ENCODE measurements around the gene OLIG3.

Gene OLIG3

DNA sequence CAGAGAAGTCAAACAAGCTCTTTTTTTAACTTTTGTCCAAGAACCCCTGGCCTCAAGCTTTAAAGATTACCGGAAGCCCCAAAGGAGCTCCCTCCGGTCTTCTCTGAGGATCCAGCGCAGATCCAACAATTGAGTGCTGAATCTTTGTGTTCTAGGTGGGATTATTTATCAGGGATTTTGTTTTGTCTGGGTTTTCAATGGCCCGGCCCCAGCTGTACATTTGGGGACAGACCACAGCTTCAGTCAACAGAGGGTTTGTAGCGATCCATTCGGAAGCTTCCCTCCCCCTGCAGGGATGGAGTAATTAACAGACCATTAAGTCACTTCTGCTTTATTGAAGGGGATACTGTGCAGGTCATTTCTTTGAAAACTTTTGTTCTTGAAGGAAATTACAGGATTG lies 7.8 kb downstream of the OLIG3 start:
- ChIA-PET POLR2A (no interaction called here), CTCF (no interaction called here)
- Histone ChIP-seq H3K27ac (ENCODE audit: insufficient read depth in 1 of 2, low read depth in 1 of 2, low read length in 2 of 2, poor library complexity in 1 of 2, severe bottlenecking in 2 of 2) (no peak overlapping the region), H3K4me1 (ENCODE audit: control extremely low read depth in 1 of 4, control insufficient read depth in 4 of 4, insufficient read depth in 4 of 4, low read length in 3 of 4) (peaks cover 0 to 20% (median 8%) of the 10 kb centered on the region in 4 experiments), H3K9me3 (ENCODE audit: control extremely low read depth in 1 of 5, control insufficient read depth in 4 of 5, insufficient read depth in 2 of 5, low read depth in 1 of 5, low read length in 4 of 5) (peaks cover 0 to 11% (median 3%) of the 10 kb centered on the region in 5 experiments), H3K27me3 (replicated peaks in 2 of 5; ENCODE audit: control insufficient read depth in 4 of 5, insufficient read depth in 5 of 5, low read length in 4 of 5) (peaks cover 32 to 92% (median 59%) of the 10 kb centered on the region in 5 experiments), H3K36me3 (ENCODE audit: control insufficient read depth in 4 of 4, insufficient read depth in 4 of 4, low read length in 3 of 4) (no peaks in the 10 kb centered on the region), H3K4me3 (ENCODE audit: control insufficient read depth in 1 of 7, extremely low read depth in 1 of 7, insufficient read depth in 4 of 7, low read depth in 2 of 7, low read length in 6 of 7) (no peak overlapping the region)
- 13% methylated on average over 2 of the region's 6 CpGs for WGBS (ENCODE audit: insufficient coverage)
- DNase-seq = peak in 2 of 3 donors; percentile 10 to 20

DNA sequence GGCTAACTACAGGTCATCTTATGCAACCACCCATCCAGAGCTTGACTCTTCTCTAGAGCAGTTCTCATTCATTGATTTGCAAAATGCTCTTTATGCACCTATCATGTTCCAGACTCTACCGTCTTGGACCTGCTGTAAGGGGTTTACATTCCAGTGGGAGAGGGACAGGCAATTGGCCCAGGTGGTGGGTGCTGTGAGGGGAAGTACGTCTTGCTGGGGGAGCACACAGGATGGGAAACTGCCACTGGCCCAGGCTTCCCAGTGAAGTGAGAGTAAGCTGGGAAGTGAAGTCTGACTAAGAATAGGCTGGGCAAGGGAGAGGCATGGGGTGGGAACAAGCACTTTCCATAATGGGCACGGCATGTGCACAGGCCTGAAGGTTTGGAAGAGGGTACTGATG lies 13.8 kb downstream of the OLIG3 start:
- Histone ChIP-seq H3K4me1 (ENCODE audit: control extremely low read depth in 1 of 4, control insufficient read depth in 4 of 4, insufficient read depth in 4 of 4, low read length in 3 of 4) (no peaks in the 10 kb centered on the region), H3K27ac (ENCODE audit: insufficient read depth in 1 of 2, low read depth in 1 of 2, low read length in 2 of 2, poor library complexity in 1 of 2, severe bottlenecking in 2 of 2) (no peak overlapping the region), H3K36me3 (ENCODE audit: control insufficient read depth in 4 of 4, insufficient read depth in 4 of 4, low read length in 3 of 4) (no peaks in the 10 kb centered on the region), H3K4me3 (ENCODE audit: control insufficient read depth in 1 of 7, extremely low read depth in 1 of 7, insufficient read depth in 4 of 7, low read depth in 2 of 7, low read length in 6 of 7) (no peak overlapping the region), H3K9me3 (ENCODE audit: control extremely low read depth in 1 of 5, control insufficient read depth in 4 of 5, insufficient read depth in 2 of 5, low read depth in 1 of 5, low read length in 4 of 5) (peaks cover 0 to 11% (median 3%) of the 10 kb centered on the region in 5 experiments), H3K27me3 (replicated peaks in 2 of 5; ENCODE audit: control insufficient read depth in 4 of 5, insufficient read depth in 5 of 5, low read length in 4 of 5) (peaks cover 11 to 73% (median 21%) of the 10 kb centered on the region in 5 experiments)
- 70% methylated on average over 3 of the region's 3 CpGs for WGBS (ENCODE audit: insufficient coverage)
- DNase-seq = no peak
- CTCF ChIA-PET = no interaction called here
- POLR2A ChIA-PET = interaction anchor here (0.6 kb wide), 1 partner anchor 55 kb away, joined by 3 read pairs; no protein-coding TSS in a partner anchor

GRCh38 chr6:137475103-137475502 lies 19.1 kb downstream of the OLIG3 start:
- H3K27me3 ChIP-seq (replicated peaks in 2 of 5; ENCODE audit: control insufficient read depth in 4 of 5, insufficient read depth in 5 of 5, low read length in 4 of 5) = peaks cover 7 to 70% (median 18%) of the 10 kb centered on the region in 5 experiments
- ChIA-PET CTCF (no interaction called here), POLR2A (no interaction called here)
- no peak overlapping the region for H3K27ac ChIP-seq (ENCODE audit: insufficient read depth in 1 of 2, low read depth in 1 of 2, low read length in 2 of 2, poor library complexity in 1 of 2, severe bottlenecking in 2 of 2)
- no peak overlapping the region for H3K4me3 ChIP-seq (ENCODE audit: control insufficient read depth in 1 of 7, extremely low read depth in 1 of 7, insufficient read depth in 4 of 7, low read depth in 2 of 7, low read length in 6 of 7)
- no peak for DNase-seq
- H3K9me3 ChIP-seq (ENCODE audit: control extremely low read depth in 1 of 5, control insufficient read depth in 4 of 5, insufficient read depth in 2 of 5, low read depth in 1 of 5, low read length in 4 of 5) = no peaks in the 10 kb centered on the region
- no peaks in the 10 kb centered on the region for H3K4me1 ChIP-seq (ENCODE audit: control extremely low read depth in 1 of 4, control insufficient read depth in 4 of 4, insufficient read depth in 4 of 4, low read length in 3 of 4)
- no CpG with 5 or more reads among the region's 2 CpGs for WGBS (ENCODE audit: insufficient coverage)
- H3K36me3 ChIP-seq (ENCODE audit: control insufficient read depth in 4 of 4, insufficient read depth in 4 of 4, low read length in 3 of 4) = no peaks in the 10 kb centered on the region

- H3K4me3 ChIP-seq (ENCODE audit: control insufficient read depth in 1 of 7, extremely low read depth in 1 of 7, insufficient read depth in 4 of 7, low read depth in 2 of 7, low read length in 6 of 7) = no peak overlapping the region
- WGBS (ENCODE audit: insufficient coverage) = 96% methylated on average over 3 of the region's 3 CpGs
- no peaks in the 10 kb centered on the region for H3K4me1 ChIP-seq (ENCODE audit: control extremely low read depth in 1 of 4, control insufficient read depth in 4 of 4, insufficient read depth in 4 of 4, low read length in 3 of 4)
- no peaks in the 10 kb centered on the region for H3K36me3 ChIP-seq (ENCODE audit: control insufficient read depth in 4 of 4, insufficient read depth in 4 of 4, low read length in 3 of 4)
- no peaks in the 10 kb centered on the region for H3K9me3 ChIP-seq (ENCODE audit: control extremely low read depth in 1 of 5, control insufficient read depth in 4 of 5, insufficient read depth in 2 of 5, low read depth in 1 of 5, low read length in 4 of 5)
- DNase-seq = no peak
- ChIA-PET CTCF (no interaction called here), POLR2A (no interaction called here)
- no peak overlapping the region for H3K27ac ChIP-seq (ENCODE audit: insufficient read depth in 1 of 2, low read depth in 1 of 2, low read length in 2 of 2, poor library complexity in 1 of 2, severe bottlenecking in 2 of 2)
- peaks cover 7 to 56% (median 17%) of the 10 kb centered on the region in 5 experiments for H3K27me3 ChIP-seq (replicated peaks in 2 of 5; ENCODE audit: control insufficient read depth in 4 of 5, insufficient read depth in 5 of 5, low read length in 4 of 5)
Measured at GRCh38 chr6:137473598-137473997, 20.6 kb downstream of the OLIG3 start.

- Histone ChIP-seq H3K4me1 (ENCODE audit: control extremely low read depth in 1 of 4, control insufficient read depth in 4 of 4, insufficient read depth in 4 of 4, low read length in 3 of 4) (no peaks in the 10 kb centered on the region), H3K27me3 (replicated peaks in 2 of 5; ENCODE audit: control insufficient read depth in 4 of 5, insufficient read depth in 5 of 5, low read length in 4 of 5) (peaks cover 7 to 48% (median 16%) of the 10 kb centered on the region in 5 experiments), H3K4me3 (ENCODE audit: control insufficient read depth in 1 of 7, extremely low read depth in 1 of 7, insufficient read depth in 4 of 7, low read depth in 2 of 7, low read length in 6 of 7) (no peak overlapping the region), H3K27ac (ENCODE audit: insufficient read depth in 1 of 2, low read depth in 1 of 2, low read length in 2 of 2, poor library complexity in 1 of 2, severe bottlenecking in 2 of 2) (no peak overlapping the region), H3K9me3 (ENCODE audit: control extremely low read depth in 1 of 5, control insufficient read depth in 4 of 5, insufficient read depth in 2 of 5, low read depth in 1 of 5, low read length in 4 of 5) (no peaks in the 10 kb centered on the region), H3K36me3 (ENCODE audit: control insufficient read depth in 4 of 4, insufficient read depth in 4 of 4, low read length in 3 of 4) (no peaks in the 10 kb centered on the region)
- CTCF ChIA-PET = no interaction called here
- POLR2A ChIA-PET = no interaction called here
- DNase-seq = no peak
- WGBS (ENCODE audit: insufficient coverage) = no CpG with 5 or more reads among the region's 3 CpGs
Measured at GRCh38 chr6:137472641-137473137, 21.5 kb downstream of the OLIG3 start.

DNA sequence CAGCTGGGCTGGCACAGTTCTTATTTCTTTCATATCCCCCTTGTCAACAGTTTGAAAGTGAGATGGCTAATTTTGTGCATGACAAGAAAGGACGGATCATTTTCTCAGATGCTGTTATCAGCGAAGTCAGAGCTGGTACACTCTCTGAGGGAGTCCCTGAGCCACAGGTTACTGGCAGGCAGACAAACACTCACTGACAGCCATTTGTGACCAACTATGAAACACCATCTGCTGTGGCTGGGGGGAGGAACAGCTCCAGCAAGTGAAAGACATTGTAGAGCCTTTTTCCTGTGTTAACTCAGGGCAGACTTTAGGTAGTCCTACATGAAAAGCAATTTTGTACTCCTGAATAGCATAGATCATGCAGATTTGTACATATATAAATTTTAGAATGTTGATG lies 22.2 kb downstream of the OLIG3 start:
- H3K27ac ChIP-seq (ENCODE audit: insufficient read depth in 1 of 2, low read depth in 1 of 2, low read length in 2 of 2, poor library complexity in 1 of 2, severe bottlenecking in 2 of 2) = no peak overlapping the region
- no peak for DNase-seq
- H3K9me3 ChIP-seq (ENCODE audit: control extremely low read depth in 1 of 5, control insufficient read depth in 4 of 5, insufficient read depth in 2 of 5, low read depth in 1 of 5, low read length in 4 of 5) = no peaks in the 10 kb centered on the region
- ChIA-PET POLR2A (no interaction called here), CTCF (no interaction called here)
- H3K36me3 ChIP-seq (ENCODE audit: control insufficient read depth in 4 of 4, insufficient read depth in 4 of 4, low read length in 3 of 4) = no peaks in the 10 kb centered on the region
- peaks cover 7 to 42% (median 16%) of the 10 kb centered on the region in 5 experiments for H3K27me3 ChIP-seq (replicated peaks in 2 of 5; ENCODE audit: control insufficient read depth in 4 of 5, insufficient read depth in 5 of 5, low read length in 4 of 5)
- H3K4me1 ChIP-seq (ENCODE audit: control extremely low read depth in 1 of 4, control insufficient read depth in 4 of 4, insufficient read depth in 4 of 4, low read length in 3 of 4) = no peaks in the 10 kb centered on the region
- 93% methylated on average over 2 of the region's 2 CpGs for WGBS (ENCODE audit: insufficient coverage)
- no peak overlapping the region for H3K4me3 ChIP-seq (ENCODE audit: control insufficient read depth in 1 of 7, extremely low read depth in 1 of 7, insufficient read depth in 4 of 7, low read depth in 2 of 7, low read length in 6 of 7)

GRCh38 chr6:137471497-137471896 lies 22.7 kb downstream of the OLIG3 start:
- H3K27me3 ChIP-seq (replicated peaks in 2 of 5; ENCODE audit: control insufficient read depth in 4 of 5, insufficient read depth in 5 of 5, low read length in 4 of 5) = peaks cover 7 to 38% (median 16%) of the 10 kb centered on the region in 5 experiments
- ChIA-PET POLR2A (no interaction called here), CTCF (no interaction called here)
- H3K4me1 ChIP-seq (ENCODE audit: control extremely low read depth in 1 of 4, control insufficient read depth in 4 of 4, insufficient read depth in 4 of 4, low read length in 3 of 4) = no peaks in the 10 kb centered on the region
- no peaks in the 10 kb centered on the region for H3K36me3 ChIP-seq (ENCODE audit: control insufficient read depth in 4 of 4, insufficient read depth in 4 of 4, low read length in 3 of 4)
- no peak overlapping the region for H3K4me3 ChIP-seq (ENCODE audit: control insufficient read depth in 1 of 7, extremely low read depth in 1 of 7, insufficient read depth in 4 of 7, low read depth in 2 of 7, low read length in 6 of 7)
- no peaks in the 10 kb centered on the region for H3K9me3 ChIP-seq (ENCODE audit: control extremely low read depth in 1 of 5, control insufficient read depth in 4 of 5, insufficient read depth in 2 of 5, low read depth in 1 of 5, low read length in 4 of 5)
- no peak overlapping the region for H3K27ac ChIP-seq (ENCODE audit: insufficient read depth in 1 of 2, low read depth in 1 of 2, low read length in 2 of 2, poor library complexity in 1 of 2, severe bottlenecking in 2 of 2)
- WGBS (ENCODE audit: insufficient coverage) = 91% methylated on average over 4 of the region's 5 CpGs
- DNase-seq = no peak

Measured in common myeloid progenitor, CD34-positive (primary cell).